Hepatic stellate cell (primary cell): Measurements from ENCODE around the gene UGT3A2.

Source experiments
- DNase-seq: peaks from one replicate; pipeline ENCODE4 v3.0.0; 2011; ENCODE audit warnings: low spot score

UGT3A2 gene, protein sequence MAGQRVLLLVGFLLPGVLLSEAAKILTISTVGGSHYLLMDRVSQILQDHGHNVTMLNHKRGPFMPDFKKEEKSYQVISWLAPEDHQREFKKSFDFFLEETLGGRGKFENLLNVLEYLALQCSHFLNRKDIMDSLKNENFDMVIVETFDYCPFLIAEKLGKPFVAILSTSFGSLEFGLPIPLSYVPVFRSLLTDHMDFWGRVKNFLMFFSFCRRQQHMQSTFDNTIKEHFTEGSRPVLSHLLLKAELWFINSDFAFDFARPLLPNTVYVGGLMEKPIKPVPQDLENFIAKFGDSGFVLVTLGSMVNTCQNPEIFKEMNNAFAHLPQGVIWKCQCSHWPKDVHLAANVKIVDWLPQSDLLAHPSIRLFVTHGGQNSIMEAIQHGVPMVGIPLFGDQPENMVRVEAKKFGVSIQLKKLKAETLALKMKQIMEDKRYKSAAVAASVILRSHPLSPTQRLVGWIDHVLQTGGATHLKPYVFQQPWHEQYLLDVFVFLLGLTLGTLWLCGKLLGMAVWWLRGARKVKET

DNA sequence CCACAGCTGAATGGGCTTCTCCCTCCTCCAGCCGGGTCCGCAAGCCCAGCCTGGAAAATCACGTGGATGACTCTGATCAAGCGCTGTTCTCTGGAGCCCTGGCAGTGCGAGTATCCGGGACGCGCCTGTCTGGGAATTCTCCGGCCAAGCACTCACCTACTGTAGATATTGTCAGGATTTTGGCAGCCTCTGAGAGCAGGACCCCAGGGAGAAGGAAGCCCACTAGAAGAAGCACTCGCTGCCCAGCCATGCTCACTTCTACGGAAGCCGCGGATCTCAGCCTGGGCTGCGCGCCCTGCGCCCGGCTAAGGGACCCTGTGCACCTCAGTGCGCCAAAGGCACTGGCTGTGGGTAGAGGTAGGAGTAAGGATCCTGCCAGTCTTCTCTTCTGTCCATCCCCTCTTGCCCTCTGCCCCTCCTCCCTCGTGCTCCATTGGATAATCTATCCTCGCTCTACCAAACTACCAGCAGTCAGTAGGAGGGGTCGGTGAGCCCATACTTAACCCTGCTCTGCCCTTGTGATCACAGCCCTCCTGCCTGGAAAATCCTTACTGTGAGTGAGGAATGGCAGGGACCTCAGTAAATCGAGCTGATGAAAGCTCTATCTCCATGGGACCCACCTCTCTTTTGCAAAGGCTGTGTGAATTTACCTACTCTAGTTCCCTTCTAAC is at the start of gene UGT3A2:
Gene UGT3A2, minus strand, starts transcription at position 343 of the 671 bp plus-strand sequence. Its CDS starts 93 bp downstream, at position 250.
- DNase-seq, result no peak

DNA sequence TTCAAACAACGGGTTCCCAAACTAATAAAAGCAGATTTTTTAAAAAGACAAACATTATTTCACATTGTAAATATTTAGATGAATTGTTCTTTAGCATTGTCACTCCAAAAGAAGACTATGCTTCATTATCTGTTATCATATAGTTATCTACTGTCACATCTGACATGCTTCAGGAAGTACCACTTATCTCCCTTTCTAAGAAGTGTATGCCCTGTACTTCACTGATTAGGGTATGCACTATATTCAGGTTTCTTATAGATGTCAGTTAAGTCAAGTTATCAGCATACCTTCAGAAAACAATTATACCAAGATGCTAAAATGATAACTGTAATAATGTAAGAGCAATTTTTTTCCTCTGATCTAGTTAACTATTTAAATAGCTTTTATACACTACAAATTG is 44.6 kb upstream of the UGT3A2 start:
- no peak for DNase-seq

DNA sequence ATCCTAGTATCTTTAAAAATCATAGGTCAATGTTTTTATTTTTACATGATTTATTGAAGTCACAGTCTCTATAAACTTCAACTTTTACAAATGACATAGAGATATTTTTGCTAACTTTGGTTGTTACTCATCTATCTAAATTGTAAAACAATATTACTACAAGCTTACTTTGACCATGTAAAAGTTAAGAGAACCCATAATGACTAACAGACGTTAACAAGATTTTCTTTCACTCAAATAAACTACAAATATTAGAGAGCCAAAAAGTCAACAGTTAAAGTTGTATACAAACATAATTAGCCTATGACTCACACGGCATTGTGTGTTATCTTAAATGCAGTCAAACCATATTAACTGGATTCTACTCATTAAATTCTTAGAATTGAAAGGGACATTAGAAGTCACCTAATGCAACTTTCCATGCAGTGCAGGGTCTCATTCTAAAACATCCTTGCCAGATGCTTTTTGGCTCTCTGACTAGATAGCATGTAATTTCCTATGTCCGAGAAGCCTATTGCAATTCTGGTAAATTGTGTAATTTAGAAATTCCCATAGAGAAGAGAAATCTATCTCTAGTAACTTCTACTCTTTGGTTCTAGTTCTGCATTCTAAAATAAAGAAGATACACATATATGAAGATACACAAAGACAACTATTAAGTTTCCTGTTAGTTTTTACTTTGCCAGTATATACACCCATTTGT is 42.2 kb upstream of the UGT3A2 start:
- no peak for DNase-seq

DNA sequence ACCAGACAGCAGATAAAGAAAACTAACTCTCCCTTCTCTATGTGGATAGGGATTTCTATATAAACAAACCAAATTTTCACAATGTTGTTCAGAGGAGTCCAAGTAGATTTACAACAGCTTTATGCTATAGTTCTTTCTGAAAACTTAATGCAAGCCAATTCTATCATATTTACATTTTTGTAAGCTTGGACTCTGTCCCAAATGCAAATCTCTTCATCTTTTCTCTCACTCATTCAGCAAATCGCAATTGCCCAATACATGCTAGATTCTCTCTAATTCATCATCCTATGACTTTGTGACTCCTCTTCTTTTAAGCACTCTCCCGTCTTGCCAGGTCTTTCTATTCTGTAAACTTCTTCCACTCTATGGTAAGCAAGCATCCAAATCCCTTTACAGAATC is 39.1 kb upstream of the UGT3A2 start:
- no peak for DNase-seq

- DNase-seq, result no peak
These were observed 33.1 kb upstream of the UGT3A2 start for GRCh38 chr5:36099748-36100147.

GRCh38 chr5:36096486-36096885 is 29.8 kb upstream of the UGT3A2 start:
- DNase-seq, result no peak

DNA sequence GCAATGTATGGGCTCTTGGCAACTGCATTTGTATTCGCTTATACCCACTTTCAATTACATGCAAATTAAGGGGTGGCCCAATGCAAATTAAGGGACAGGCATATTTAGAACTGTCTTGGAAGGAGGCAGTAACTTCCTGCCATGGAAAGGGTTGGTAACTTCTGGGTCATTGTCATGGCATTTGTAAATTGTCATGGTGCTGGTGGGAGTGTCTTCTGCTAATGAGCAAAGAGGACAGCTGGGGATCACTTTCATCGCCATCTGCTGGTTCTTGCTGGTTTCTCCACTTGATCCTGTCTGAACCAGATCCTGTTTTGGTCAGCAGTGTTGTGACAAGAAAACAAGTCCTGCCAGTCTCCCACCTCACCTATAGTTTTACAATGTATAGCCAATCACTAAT is 23.3 kb upstream of the UGT3A2 start:
- DNase-seq, result no peak

GRCh38 chr5:36079200-36079781 is 12.6 kb upstream of the UGT3A2 start:
- peak; percentile 50 for DNase-seq

DNA sequence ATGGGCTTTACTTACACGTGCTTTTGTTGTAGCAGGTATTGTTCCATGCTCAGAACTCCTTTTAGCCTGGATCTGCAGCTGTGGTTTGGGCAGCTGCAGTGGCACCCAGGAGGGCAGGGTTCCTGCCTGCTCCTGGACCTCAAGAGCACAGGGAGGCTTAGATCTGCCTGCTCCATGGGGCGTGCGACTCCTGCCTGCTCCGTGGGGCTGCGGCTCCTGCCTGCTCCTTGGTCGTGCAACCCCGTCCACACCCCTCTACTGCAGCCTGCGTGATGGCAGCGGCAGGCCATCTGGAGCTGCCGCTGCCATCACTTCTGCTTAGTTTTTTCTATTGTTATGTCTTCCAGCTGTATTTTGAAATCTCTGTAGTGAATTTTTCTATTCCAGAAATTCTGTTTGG is 11.7 kb upstream of the UGT3A2 start:
- DNase-seq, result no peak

GRCh38 chr5:36073595-36074216 is 7.0 kb upstream of the UGT3A2 start:
- no peak for DNase-seq

GRCh38 chr5:36070687-36071571 is 4.2 kb upstream of the UGT3A2 start:
- DNase-seq, result no peak

- no peak for DNase-seq
These were observed 2.1 kb upstream of the UGT3A2 start for GRCh38 chr5:36068751-36069281.

DNA sequence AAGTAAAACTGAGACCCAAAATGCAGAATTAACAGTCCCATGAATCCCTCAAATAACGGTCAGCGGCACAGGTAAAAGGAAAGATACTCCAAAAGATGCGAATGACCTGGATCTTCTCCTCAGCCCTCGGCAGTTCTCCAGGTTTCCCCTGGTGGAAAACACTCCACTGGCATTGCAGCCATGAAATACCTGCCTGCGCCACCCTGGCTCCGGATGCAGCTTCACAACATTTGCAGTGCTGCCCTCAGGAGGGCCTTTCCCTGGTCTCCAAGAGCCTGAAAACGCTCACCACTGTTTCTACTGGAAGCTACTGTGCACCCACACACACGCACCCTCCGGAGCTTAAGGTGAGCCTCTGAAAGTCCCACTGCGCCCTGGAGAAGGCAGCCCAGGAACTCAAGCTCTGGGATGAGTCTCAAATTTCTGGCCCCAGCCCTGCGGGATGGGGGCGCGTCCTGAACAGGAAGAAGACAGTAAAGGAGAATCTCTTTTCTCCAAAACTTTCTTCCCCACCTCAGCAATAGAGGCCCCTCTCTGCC is 612 bp downstream of the UGT3A2 start:
- no peak for DNase-seq

- DNase-seq, result no peak
These were observed 6.2 kb downstream of the UGT3A2 start for GRCh38 chr5:36060420-36060887.

- DNase-seq, result no peak
These were observed 6.9 kb downstream of the UGT3A2 start for GRCh38 chr5:36059571-36060419.

DNA sequence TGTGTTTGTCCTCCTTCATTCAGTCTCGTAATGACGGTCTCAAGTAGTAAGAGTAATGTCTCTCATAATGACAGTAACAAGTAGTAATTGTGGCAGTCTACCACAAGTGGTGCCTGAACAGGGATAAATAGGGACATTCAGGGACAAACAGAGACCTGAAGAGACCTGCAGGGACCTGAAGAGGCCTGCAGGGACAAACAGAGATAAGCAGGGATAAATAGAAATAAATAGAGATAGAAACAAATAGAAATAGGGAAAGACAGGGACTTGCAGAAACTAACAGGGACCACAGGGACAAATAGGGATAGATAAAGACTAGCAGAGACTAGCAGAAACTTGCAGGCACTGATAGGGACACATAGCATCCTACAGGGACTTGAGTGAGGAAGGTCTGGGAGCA is 7.9 kb downstream of the UGT3A2 start:
- DNase-seq, result no peak

DNA sequence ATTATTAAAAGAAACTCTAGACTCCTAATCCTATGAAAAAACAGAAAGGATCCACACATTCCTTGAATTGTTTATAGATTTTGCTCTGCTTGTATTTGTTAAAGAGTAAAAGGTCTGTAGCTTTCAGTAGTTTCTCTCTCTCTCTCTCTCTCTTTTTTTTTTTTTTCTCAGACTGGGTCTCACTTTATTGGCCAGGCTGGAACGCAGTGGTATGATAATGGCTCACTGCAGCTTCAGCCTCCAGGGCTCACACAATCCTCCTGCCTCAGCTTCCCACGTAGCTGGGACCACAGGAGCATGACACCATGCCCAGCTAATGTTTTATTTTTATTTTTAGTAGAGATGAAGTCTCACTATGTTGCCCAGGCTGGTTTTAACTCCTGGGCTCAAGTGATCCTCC is 9.3 kb downstream of the UGT3A2 start:
- no peak for DNase-seq

DNA sequence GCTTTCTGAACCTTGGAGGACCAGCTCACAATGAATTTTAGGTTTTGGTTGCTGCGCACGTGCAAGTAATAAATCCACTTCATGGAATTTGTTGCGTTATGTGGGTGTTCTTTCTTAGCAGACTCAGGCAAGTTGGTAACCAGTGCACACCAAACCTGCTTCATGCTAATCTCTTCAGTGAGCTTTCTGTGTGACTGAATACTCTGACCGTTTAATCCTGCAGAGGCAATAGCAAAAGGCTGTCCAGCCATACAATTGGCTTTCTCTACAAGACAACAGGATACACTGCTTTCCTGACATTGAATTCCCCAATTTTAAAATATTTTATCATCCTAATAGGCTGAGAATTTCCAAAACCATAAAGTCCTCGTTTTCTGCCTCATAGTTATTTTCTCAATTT is 10.3 kb downstream of the UGT3A2 start:
- no peak for DNase-seq

GRCh38 chr5:36055984-36056383 is 10.7 kb downstream of the UGT3A2 start:
- DNase-seq, result no peak
